CD4-positive, alpha-beta T cell treated with Interleukin-1 beta for 1 hour (primary cell): ENCODE data around the gene TNFSF11.

Experiments used
- DNase-seq, 2 donors: peaks; one replicate each; pipeline ENCODE4 v3.0.0-alpha.2; 2020 to 2022

The TNFSF11 gene

GRCh38 chr13:42656161-42656560 lies 82.2 kb downstream of the TNFSF11 start:
- DNase-seq = no peak

DNA sequence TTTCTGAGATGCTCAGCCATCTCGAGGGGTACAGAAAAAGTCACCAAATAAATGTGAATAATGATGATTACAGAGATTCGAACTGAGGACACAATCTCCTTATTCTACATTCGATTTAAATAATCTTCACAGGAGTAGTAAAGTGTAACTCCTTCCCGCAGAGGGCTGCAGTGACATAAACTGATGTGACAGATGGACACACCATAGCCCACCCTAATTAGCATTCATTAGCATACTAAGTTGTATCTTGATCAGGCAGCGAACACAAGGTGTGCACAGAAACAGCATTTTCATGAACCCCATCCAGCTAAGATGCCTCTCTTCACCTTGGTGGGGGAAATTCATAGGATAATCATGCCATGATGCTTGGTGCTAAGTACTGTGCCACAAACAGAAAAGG lies 83.0 kb downstream of the TNFSF11 start:
- DNase-seq = no peak
